ENCODE data around the gene KCNJ6.

KCNJ6 gene

DNA sequence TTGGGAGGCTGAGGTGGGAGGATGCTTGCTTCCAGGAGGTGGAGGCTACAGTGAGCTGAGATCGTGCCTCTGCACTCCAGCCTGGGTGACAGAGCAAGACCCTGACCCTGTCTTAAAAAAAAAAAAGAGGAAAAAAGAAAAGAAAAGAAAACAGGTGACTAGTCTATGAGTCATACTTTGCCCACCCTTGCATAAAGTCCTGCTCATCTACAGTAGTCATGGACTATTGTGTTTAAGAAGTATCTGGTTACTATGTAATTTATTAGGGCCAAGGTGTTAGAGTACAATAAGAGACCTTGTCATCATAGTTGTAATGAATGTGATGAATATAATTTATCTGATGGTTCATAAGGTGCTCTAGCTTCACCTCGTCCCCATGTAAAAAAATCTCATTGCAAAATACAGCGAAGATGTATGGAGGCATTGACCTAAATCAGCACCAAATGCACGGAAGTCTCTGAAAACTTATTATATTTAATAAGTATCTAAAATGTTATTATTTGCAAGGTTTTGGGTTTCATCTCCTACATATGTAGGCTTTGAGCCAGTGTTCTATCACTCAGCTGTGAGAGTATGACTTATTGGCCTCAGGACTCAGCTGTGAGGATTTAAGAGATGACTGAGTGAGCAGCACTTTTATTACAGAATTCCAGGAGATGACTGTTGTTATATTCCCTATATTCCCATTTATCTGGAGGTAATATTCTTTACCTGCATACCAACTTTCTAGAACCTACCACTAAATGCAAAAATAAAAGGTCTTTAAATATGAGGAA lies 19.9 kb upstream of the KCNJ6 start:
- Histone ChIP-seq H3K4me3 (ENCODE audit: insufficient read depth, low read length, poor library complexity, severe bottlenecking) (no peak overlapping the region), H4K20me1 (ENCODE audit: low read depth, low read length) (no peaks in the 10 kb centered on the region), H3K9ac (ENCODE audit: low read length) (no peak overlapping the region), H3K9me2 (replicated peaks; ENCODE audit: insufficient read depth, low read length) (no peaks in the 10 kb centered on the region), H3K36me3 (ENCODE audit: low read length) (no peaks in the 10 kb centered on the region), H3K4me2 (ENCODE audit: low read depth, low read length, poor library complexity, severe bottlenecking) (no peak overlapping the region), H2AFZ (ENCODE audit: low read depth, low read length, severe bottlenecking) (no peak overlapping the region), H3K79me2 (ENCODE audit: insufficient read depth, low read length) (no peaks in the 10 kb centered on the region), H3K27ac (ENCODE audit: low read depth, low read length) (no peak overlapping the region), H3K27me3 (ENCODE audit: low read length) (no peaks in the 10 kb centered on the region), H3K9me3 (ENCODE audit: insufficient read depth, low read length) (no peaks in the 10 kb centered on the region), H3F3A (ENCODE audit: insufficient read depth) (no peaks in the 10 kb centered on the region)
- no peak for TF ChIP-seq CTCF (IDR thresholded peaks at IDR 0.05; ENCODE audit: insufficient read depth, low read length, poor library complexity, severe bottlenecking)
- no peak for TF ChIP-seq EZH2phosphoT487 (conservative IDR thresholded peaks at IDR 0.05; ENCODE audit: low read length)

GRCh38 chr21:37932936-37933335 lies 16.7 kb upstream of the KCNJ6 start:
- no peaks in the 10 kb centered on the region for H3K9me2 ChIP-seq (replicated peaks; ENCODE audit: insufficient read depth, low read length)
- no peaks in the 10 kb centered on the region for H3K36me3 ChIP-seq (ENCODE audit: low read length)
- no peaks in the 10 kb centered on the region for H3K9me3 ChIP-seq (ENCODE audit: insufficient read depth, low read length)
- H3K27me3 ChIP-seq (ENCODE audit: low read length) = 0 out of 2 replicates have a peak, but pooled peaks cover 2% of the 10 kb centered on the region
- no peaks in the 10 kb centered on the region for H4K20me1 ChIP-seq (ENCODE audit: low read depth, low read length)
- no peak for TF ChIP-seq EZH2phosphoT487 (conservative IDR thresholded peaks at IDR 0.05; ENCODE audit: low read length)
- no peak for TF ChIP-seq CTCF (IDR thresholded peaks at IDR 0.05; ENCODE audit: insufficient read depth, low read length, poor library complexity, severe bottlenecking)
- H3K4me2 ChIP-seq (ENCODE audit: low read depth, low read length, poor library complexity, severe bottlenecking) = no peak overlapping the region
- no peaks in the 10 kb centered on the region for H3K79me2 ChIP-seq (ENCODE audit: insufficient read depth, low read length)
- no peak overlapping the region for H3K27ac ChIP-seq (ENCODE audit: low read depth, low read length)
- H3K9ac ChIP-seq (ENCODE audit: low read length) = no peak overlapping the region
- H3K4me3 ChIP-seq (ENCODE audit: insufficient read depth, low read length, poor library complexity, severe bottlenecking) = no peak overlapping the region
- no peaks in the 10 kb centered on the region for H3F3A ChIP-seq (ENCODE audit: insufficient read depth)
- no peak overlapping the region for H2AFZ ChIP-seq (ENCODE audit: low read depth, low read length, severe bottlenecking)

GRCh38 chr21:37927711-37928110 lies 11.5 kb upstream of the KCNJ6 start:
- Histone ChIP-seq H3K27me3 (ENCODE audit: low read length) (0 out of 2 replicates have a peak, but pooled peaks cover 2% of the 10 kb centered on the region), H3K9ac (ENCODE audit: low read length) (no peak overlapping the region), H4K20me1 (ENCODE audit: low read depth, low read length) (no peaks in the 10 kb centered on the region), H3F3A (ENCODE audit: insufficient read depth) (no peaks in the 10 kb centered on the region), H3K4me3 (ENCODE audit: insufficient read depth, low read length, poor library complexity, severe bottlenecking) (no peak overlapping the region), H2AFZ (ENCODE audit: low read depth, low read length, severe bottlenecking) (no peak overlapping the region), H3K27ac (ENCODE audit: low read depth, low read length) (no peak overlapping the region), H3K4me2 (ENCODE audit: low read depth, low read length, poor library complexity, severe bottlenecking) (no peak overlapping the region), H3K9me3 (ENCODE audit: insufficient read depth, low read length) (no peaks in the 10 kb centered on the region), H3K36me3 (ENCODE audit: low read length) (no peaks in the 10 kb centered on the region), H3K9me2 (replicated peaks; ENCODE audit: insufficient read depth, low read length) (no peaks in the 10 kb centered on the region), H3K79me2 (ENCODE audit: insufficient read depth, low read length) (no peaks in the 10 kb centered on the region)
- TF ChIP-seq CTCF (IDR thresholded peaks at IDR 0.05; ENCODE audit: insufficient read depth, low read length, poor library complexity, severe bottlenecking) (no peak), EZH2phosphoT487 (conservative IDR thresholded peaks at IDR 0.05; ENCODE audit: low read length) (no peak)

Measured in SU-DHL-6 (cell line).